Suprapubic skin (tissue), 4 donors: ENCODE measurements around the gene FUT4. TPM values are rescaled to one million over a fixed set of nuclear protein-coding genes. Genes with fewer than 3 reads are reported as not detected.
A peak's percentile ranks its signal among the peaks of the same experiment; 100 is the strongest.
"Not testable (repeated sequence)": the region's sequence is repeated elsewhere in the genome, so short reads cannot be mapped to it uniquely, and the experiment has no call there.

ENCODE experiments used
- DNase-seq, 2 donors: peaks; one replicate each; pipeline ENCODE4 v3.0.0-alpha.2; 2019; ENCODE audit warnings: low spot score in 2 of 2
- H3K27ac ChIP-seq: fragments of 200-600 bp; sonication (generic); one replicate; pipeline ENCODE4 v1.5.1; 2019
- H3K27me3 ChIP-seq: fragments of 200-600 bp; sonication (generic); one replicate; pipeline ENCODE4 v1.5.1; 2019
- H3K36me3 ChIP-seq: fragments of 200-600 bp; sonication (generic); one replicate; pipeline ENCODE4 v1.5.1; 2019
- H3K4me1 ChIP-seq: fragments of 200-600 bp; sonication (generic); one replicate; pipeline ENCODE4 v1.5.1; 2019
- H3K4me3 ChIP-seq: fragments of 200-600 bp; sonication (generic); one replicate; pipeline ENCODE4 v1.5.1; 2019; ENCODE audit warnings: mild to moderate bottlenecking
- H3K9me3 ChIP-seq: fragments of 200-600 bp; sonication (generic); one replicate; pipeline ENCODE4 v1.5.1; 2019
- EP300 ChIP-seq: sonication (generic); formaldehyde crosslinking; IDR thresholded peaks from one replicate; pipeline ENCODE4 v1.6.1; 2017; ENCODE audit warnings: antibody characterized with exemption
- POLR2A ChIP-seq, 2 donors: fragments of 450-650 bp; IDR thresholded peaks; one replicate each; pipeline ENCODE4 v1.6.1; 2017; ENCODE audit warnings: antibody characterized with exemption in 2 of 2, mild to moderate bottlenecking in 2 of 2, moderate library complexity in 2 of 2
- POLR2AphosphoS5 ChIP-seq, 3 donors: sonication (generic); formaldehyde crosslinking; IDR thresholded peaks; one replicate each; pipeline ENCODE4 v1.6.1; 2017; ENCODE audit warnings: antibody characterized with exemption in 3 of 3
- WGBS: methylation state at CpG from one replicate; pipeline ENCODE4 v1.1.5; 2018; 5-methylcytosine and 5-hydroxymethylcytosine counted together
- total RNA-seq, 4 donors: library from RNA; depleted of rRNA; stranded (reverse); fragments of >200 nt; gene quantifications; one replicate each; pipeline ENCODE4 v1.1.0, GENCODE V29; 2016
- TF ChIP-seq, protein P1 (sequence below), 2 donors: fragments of 200-600 bp in 1 of 2; fragments of 450-650 bp in 1 of 2; sonication (generic) in 1 of 2; IDR thresholded peaks; one replicate each; pipeline ENCODE4 v1.5.1; 2016 to 2019; ENCODE audit warnings: antibody characterized with exemption in 2 of 2, mild to moderate bottlenecking in 1 of 2, moderate library complexity in 1 of 2

The FUT4 gene
- total RNA-seq, 4 donors from 2014 or later, result 1.6 to 3.5 (median 2.8) TPM

DNA sequence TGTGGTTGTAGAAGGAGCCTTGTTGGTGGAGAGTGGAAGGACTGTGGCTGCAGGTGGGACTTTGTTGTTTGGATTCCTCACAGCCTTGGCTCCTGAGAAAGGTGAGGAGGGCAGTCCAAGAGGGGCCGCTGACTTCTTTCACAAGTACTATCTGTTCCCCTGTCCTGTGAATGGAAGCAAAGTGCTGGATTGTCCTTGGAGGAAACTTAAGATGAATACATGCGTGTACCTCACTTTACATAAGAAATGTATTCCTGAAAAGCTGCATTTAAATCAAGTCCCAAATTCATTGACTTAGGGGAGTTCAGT lies 2.4 kb downstream of the FUT4 start:
- 46% methylated on average over 2 of the region's 2 CpGs for WGBS
- peaks cover 62% of the 10 kb centered on the region for H3K4me1 ChIP-seq
- H3K27me3 ChIP-seq, result no peaks in the 10 kb centered on the region
- DNase-seq, result no peak
- no peaks in the 10 kb centered on the region for H3K9me3 ChIP-seq
- H3K27ac ChIP-seq, result no peak overlapping the region
- no peaks in the 10 kb centered on the region for H3K36me3 ChIP-seq
- TF ChIP-seq EP300, result no peak
- TF ChIP-seq POLR2A (IDR thresholded peaks at IDR 0.05), result no peak
- TF ChIP-seq, protein P1, sequence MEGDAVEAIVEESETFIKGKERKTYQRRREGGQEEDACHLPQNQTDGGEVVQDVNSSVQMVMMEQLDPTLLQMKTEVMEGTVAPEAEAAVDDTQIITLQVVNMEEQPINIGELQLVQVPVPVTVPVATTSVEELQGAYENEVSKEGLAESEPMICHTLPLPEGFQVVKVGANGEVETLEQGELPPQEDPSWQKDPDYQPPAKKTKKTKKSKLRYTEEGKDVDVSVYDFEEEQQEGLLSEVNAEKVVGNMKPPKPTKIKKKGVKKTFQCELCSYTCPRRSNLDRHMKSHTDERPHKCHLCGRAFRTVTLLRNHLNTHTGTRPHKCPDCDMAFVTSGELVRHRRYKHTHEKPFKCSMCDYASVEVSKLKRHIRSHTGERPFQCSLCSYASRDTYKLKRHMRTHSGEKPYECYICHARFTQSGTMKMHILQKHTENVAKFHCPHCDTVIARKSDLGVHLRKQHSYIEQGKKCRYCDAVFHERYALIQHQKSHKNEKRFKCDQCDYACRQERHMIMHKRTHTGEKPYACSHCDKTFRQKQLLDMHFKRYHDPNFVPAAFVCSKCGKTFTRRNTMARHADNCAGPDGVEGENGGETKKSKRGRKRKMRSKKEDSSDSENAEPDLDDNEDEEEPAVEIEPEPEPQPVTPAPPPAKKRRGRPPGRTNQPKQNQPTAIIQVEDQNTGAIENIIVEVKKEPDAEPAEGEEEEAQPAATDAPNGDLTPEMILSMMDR (IDR thresholded peaks at IDR 0.05), result no peak
- no peak for TF ChIP-seq POLR2AphosphoS5 (IDR thresholded peaks at IDR 0.05)
- H3K4me3 ChIP-seq, result peak overlapping the region; percentile 67

DNA sequence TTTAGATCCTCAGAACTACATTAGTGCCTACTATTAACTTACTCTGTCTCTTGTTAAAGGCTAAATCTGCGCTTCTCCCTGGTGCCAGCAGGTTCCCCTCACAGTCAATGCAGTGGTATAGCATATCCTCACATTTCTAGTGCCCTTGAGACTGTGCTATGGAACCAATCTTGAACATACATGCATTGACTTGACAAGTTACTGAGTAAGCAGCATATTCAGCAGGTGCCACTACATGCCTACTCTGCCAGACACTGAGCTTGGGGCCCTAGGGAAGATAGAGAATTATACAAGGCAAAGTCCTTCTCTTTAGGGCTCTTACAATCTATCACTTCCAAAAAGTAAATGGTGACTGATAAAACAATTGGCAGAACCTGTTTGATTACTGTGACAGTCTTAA lies 3.2 kb downstream of the FUT4 start:
- no peaks in the 10 kb centered on the region for H3K9me3 ChIP-seq
- DNase-seq, result no peak
- TF ChIP-seq, protein P1 (IDR thresholded peaks at IDR 0.05), result no peak
- TF ChIP-seq EP300 (no peak), POLR2AphosphoS5 (IDR thresholded peaks at IDR 0.05) (no peak), POLR2A (IDR thresholded peaks at IDR 0.05) (no peak)
- no peaks in the 10 kb centered on the region for H3K36me3 ChIP-seq
- H3K4me1 ChIP-seq, result peaks cover 62% of the 10 kb centered on the region
- H3K27me3 ChIP-seq, result no peaks in the 10 kb centered on the region
- no peak overlapping the region for H3K27ac ChIP-seq
- 76% methylated on average over 1 of the region's 1 CpG for WGBS
- peak overlapping the region; percentile 67 for H3K4me3 ChIP-seq

DNA sequence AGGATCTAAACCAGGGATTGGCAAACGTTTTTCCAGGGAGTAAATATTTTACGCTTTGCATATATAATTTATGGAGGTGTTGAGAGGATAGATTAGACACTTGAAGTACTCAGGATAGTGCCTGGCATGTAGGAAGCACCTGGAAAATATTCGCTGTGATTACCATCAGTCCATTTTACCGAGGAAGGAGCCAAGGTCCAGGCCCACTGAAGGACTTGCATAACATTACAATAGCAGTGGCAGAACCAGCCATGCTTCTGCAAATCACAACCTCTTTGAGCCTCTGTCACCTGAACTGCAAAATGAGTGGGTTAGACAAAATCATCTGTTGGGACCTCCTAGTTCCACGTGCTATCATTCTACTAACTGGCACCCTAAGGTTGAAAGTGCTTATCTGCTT lies 5.4 kb downstream of the FUT4 start:
- H3K4me1 ChIP-seq, result peaks cover 46% of the 10 kb centered on the region
- DNase-seq, result no peak
- H3K27ac ChIP-seq, result no peak overlapping the region
- H3K36me3 ChIP-seq, result no peaks in the 10 kb centered on the region
- H3K27me3 ChIP-seq, result no peaks in the 10 kb centered on the region
- TF ChIP-seq, protein P1 (IDR thresholded peaks at IDR 0.05), result no peak
- TF ChIP-seq EP300 (no peak), POLR2AphosphoS5 (IDR thresholded peaks at IDR 0.05) (no peak), POLR2A (IDR thresholded peaks at IDR 0.05) (no peak)
- H3K4me3 ChIP-seq, result no peak overlapping the region
- 71% methylated on average over 5 of the region's 5 CpGs for WGBS
- no peaks in the 10 kb centered on the region for H3K9me3 ChIP-seq

DNA sequence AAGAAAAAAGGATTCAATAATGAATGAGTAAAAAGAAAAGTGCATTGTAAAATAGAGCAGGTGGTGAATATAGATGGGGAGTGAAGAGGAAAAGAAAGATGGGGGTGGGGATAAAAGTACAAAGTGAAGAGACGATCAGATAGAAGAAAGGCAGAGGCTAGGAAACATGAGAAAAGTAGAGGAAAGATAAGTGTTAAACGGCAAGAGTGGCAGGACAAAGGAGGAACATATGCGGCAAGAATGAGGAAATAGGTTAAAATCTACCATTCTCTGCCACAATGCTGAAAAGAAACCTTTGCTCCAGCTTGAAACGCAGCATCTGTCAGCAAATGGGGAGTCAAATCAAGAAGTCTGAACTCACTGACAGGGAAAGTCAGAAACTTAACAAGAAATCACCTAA lies 6.8 kb downstream of the FUT4 start:
- DNase-seq, result no peak
- no peaks in the 10 kb centered on the region for H3K27me3 ChIP-seq
- WGBS, result 62% methylated on average over 4 of the region's 4 CpGs
- TF ChIP-seq, protein P1 (IDR thresholded peaks at IDR 0.05), result no peak
- TF ChIP-seq EP300 (no peak), POLR2AphosphoS5 (IDR thresholded peaks at IDR 0.05) (no peak), POLR2A (IDR thresholded peaks at IDR 0.05) (no peak)
- no peak overlapping the region for H3K27ac ChIP-seq
- no peaks in the 10 kb centered on the region for H3K9me3 ChIP-seq
- H3K4me1 ChIP-seq, result peaks cover 33% of the 10 kb centered on the region
- no peak overlapping the region for H3K4me3 ChIP-seq
- no peaks in the 10 kb centered on the region for H3K36me3 ChIP-seq

DNA sequence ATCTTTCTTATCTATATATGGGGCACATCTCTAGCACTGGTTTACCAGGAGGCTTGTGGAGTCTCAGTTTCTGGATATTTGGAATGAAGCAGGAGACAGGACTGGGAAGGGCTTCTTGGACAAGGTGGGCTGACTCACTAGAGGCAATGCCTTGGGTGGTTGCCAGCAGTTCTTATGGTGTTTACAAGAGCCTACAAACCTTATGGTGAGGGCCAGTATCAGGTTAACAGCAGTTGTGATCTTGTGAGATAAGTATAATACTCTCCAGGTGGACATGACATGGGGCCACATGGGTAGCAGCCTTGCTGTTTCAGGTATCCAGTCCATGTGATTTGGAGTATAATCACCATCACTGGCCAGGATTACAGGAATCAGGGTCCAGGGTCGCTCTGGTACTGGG lies 10.2 kb downstream of the FUT4 start:
- WGBS, result 100% methylated on average over 1 of the region's 1 CpG
- Histone ChIP-seq H3K27ac (no peak overlapping the region), H3K36me3 (no peaks in the 10 kb centered on the region), H3K4me3 (no peak overlapping the region), H3K9me3 (no peaks in the 10 kb centered on the region), H3K27me3 (no peaks in the 10 kb centered on the region), H3K4me1 (peaks cover 8% of the 10 kb centered on the region)
- no peak for DNase-seq
- TF ChIP-seq EP300 (no peak), POLR2A (IDR thresholded peaks at IDR 0.05) (no peak), POLR2AphosphoS5 (IDR thresholded peaks at IDR 0.05) (no peak)
- TF ChIP-seq, protein P1 (IDR thresholded peaks at IDR 0.05), result no peak

DNA sequence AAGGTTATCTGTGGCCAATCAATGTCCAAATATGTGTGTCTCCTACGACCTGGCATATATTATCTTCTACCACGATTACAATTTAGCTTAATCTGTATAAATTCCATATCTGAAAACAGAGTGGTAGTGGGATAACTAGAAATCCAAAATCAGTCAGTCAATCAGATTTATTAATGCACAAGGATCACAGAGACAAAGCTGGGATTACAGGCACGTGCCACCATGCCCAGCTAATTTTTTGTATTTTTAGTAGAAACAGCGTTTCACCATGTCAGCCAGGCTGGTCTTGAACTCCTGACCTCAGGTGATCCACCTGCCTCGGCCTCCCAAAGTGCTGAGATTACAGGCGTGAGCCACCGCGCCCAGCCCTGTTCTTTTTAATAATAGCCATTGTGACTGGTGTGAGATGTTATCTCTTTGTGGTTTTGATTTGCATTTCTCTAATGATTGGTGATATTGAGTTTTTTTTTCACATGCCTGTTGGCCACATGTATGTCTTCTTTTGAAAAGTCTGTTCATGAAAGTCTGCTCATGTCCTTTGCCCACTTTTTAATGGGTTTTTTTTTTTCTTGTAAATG lies 12.1 kb downstream of the FUT4 start:
- not testable (repeated sequence) for H3K4me1 ChIP-seq, DNase-seq, H3K4me3 ChIP-seq, H3K27me3 ChIP-seq, H3K9me3 ChIP-seq, H3K36me3 ChIP-seq, H3K27ac ChIP-seq
- 78% methylated on average over 8 of the region's 8 CpGs for WGBS
